HG02840 (cell line): Measurements from ENCODE around the gene RRN3.
"Not testable (repeated sequence)": the region's sequence is repeated elsewhere in the genome, so short reads cannot be mapped to it uniquely, and the experiment has no call there.

ENCODE experiments used
- ATAC-seq: cut with Tn5 transposase; IDR thresholded peaks from one replicate; pipeline ENCODE4 v1.9.1; 2021; ENCODE audit warnings: mild to moderate bottlenecking, moderate library complexity, moderate number of reproducible peaks; ENCODE audit not compliant: unreplicated experiment, low FRiP score

The RRN3 gene

GRCh38 chr16:15053904-15054303, 40.2 kb downstream of the RRN3 start:
- no peak for ATAC-seq

- no peak for ATAC-seq
These were observed 41.2 kb downstream of the RRN3 start for GRCh38 chr16:15052747-15053476.

- ATAC-seq, result no peak
These were observed 42.6 kb downstream of the RRN3 start for GRCh38 chr16:15051387-15051951.

- not testable (repeated sequence) for ATAC-seq
These were observed 43.6 kb downstream of the RRN3 start for GRCh38 chr16:15050440-15050839.

GRCh38 chr16:15049581-15050180, 44.4 kb downstream of the RRN3 start:
- no peak for ATAC-seq

GRCh38 chr16:15046692-15047376, 47.2 kb downstream of the RRN3 start:
- no peak for ATAC-seq

GRCh38 chr16:15045270-15045669, 48.8 kb downstream of the RRN3 start:
- ATAC-seq, result not testable (repeated sequence)

- ATAC-seq, result no peak
These were observed 49.8 kb downstream of the RRN3 start for GRCh38 chr16:15044286-15044685.

GRCh38 chr16:15043344-15043743, 50.7 kb downstream of the RRN3 start:
- ATAC-seq, result no peak

- no peak for ATAC-seq
These were observed 52.6 kb downstream of the RRN3 start for GRCh38 chr16:15041271-15042004.

- no peak for ATAC-seq
These were observed 55.4 kb downstream of the RRN3 start for GRCh38 chr16:15038689-15039088.

- ATAC-seq, result no peak
These were observed 56.3 kb downstream of the RRN3 start for GRCh38 chr16:15037745-15038144.

GRCh38 chr16:15037003-15037402, 57.1 kb downstream of the RRN3 start:
- no peak for ATAC-seq

GRCh38 chr16:15035163-15035729, 58.8 kb downstream of the RRN3 start:
- ATAC-seq, result no peak

- no peak for ATAC-seq
These were observed 59.6 kb downstream of the RRN3 start for GRCh38 chr16:15034266-15035162.

- ATAC-seq, result no peak
These were observed 60.8 kb downstream of the RRN3 start for GRCh38 chr16:15033309-15033707.

GRCh38 chr16:15032547-15033308, 61.3 kb downstream of the RRN3 start:
- no peak for ATAC-seq

GRCh38 chr16:15031586-15031985, 62.5 kb downstream of the RRN3 start:
- ATAC-seq, result no peak

GRCh38 chr16:15031179-15031578, 62.9 kb downstream of the RRN3 start:
- no peak for ATAC-seq
